ENCODE data around the gene POLD1. TPM values are rescaled to one million over a fixed set of nuclear protein-coding genes. Genes with fewer than 3 reads are reported as not detected.

The POLD1 gene
- total and polyA plus RNA-seq, 2 donors (not counting 3 experiments of a cell fraction or from before 2014, with no cell fraction given), result 40.9 to 63.9 TPM

DNA sequence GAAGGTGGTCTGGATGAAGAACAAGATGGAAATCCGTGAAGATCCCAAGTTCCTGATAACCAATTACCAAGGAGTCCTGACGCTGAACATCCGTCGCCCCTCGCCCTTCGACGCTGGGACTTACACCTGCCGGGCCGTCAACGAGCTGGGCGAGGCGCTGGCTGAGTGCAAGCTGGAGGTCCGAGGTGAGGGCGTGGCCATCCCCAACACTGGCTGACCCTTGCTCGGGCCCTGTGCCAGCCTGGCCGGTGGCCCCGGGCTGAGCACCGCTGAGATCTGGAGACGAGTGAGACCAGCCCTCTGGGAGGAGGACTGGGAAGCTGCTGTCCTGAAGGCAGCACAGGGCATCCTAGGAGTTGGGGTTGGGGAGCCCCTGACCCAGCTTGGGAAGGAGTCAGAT is 80.2 kb downstream of the POLD1 start:
- ChIA-PET CTCF (interaction anchor here (2.8 to 7.4 kb wide), 2 partner anchors 96 to 107 kb away, joined by 17 to 144 read pairs; no protein-coding TSS in a partner anchor), POLR2A (no interaction called here)

DNA sequence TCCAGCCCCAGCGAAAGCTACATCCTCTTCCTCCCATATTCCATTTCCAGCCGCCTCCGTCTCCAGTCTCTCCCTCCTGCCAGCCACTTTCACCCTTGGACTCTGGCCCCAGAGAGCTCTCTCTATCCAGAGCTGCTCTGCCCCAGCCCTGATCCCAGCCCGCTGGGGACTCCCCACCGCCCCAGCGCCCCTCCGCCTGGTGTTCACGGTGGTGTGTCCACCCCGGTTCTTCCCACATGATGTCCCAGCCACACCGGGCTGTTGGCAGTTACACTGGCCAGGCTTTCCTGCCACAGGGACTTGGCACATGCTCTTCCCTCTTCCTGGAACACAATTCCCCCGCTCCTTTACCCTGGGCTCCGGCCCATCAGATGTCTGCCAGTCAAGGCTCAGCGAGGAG is 80.9 kb downstream of the POLD1 start:
- no TSS peak for BruUV-seq (replicated peaks)
- Histone ChIP-seq H3K27me3 (ENCODE audit: control insufficient read depth in 2 of 2, insufficient read depth in 2 of 2, low read length in 2 of 2) (no peaks in the 10 kb centered on the region), H3K4me3 (replicated peaks in 1 of 3; ENCODE audit: insufficient read depth in 1 of 3, low read depth in 1 of 3, low read length in 3 of 3) (no peak overlapping the region), H2AFZ (ENCODE audit: low read depth, low read length) (no peak overlapping the region), H4K20me1 (replicated peaks; ENCODE audit: control insufficient read depth, extremely low read depth, insufficient read depth, low read length) (no peaks in the 10 kb centered on the region), H3K27ac (ENCODE audit: insufficient read depth, low read depth, low read length) (no peak overlapping the region), H3K9me1 (replicated peaks; ENCODE audit: control insufficient read depth, extremely low read depth, insufficient read depth, low read length) (no peaks in the 10 kb centered on the region), H3K4me2 (ENCODE audit: insufficient read depth, low read length) (no peak overlapping the region), H3K79me2 (ENCODE audit: control insufficient read depth, insufficient read depth, low read length) (no peaks in the 10 kb centered on the region), H3K36me3 (ENCODE audit: control insufficient read depth in 2 of 2, extremely low read depth in 1 of 2, insufficient read depth in 2 of 2, low read length in 2 of 2) (no peaks in the 10 kb centered on the region), H3K4me1 (ENCODE audit: control insufficient read depth, extremely low read depth, insufficient read depth, low read length) (no peaks in the 10 kb centered on the region), H3K9me3 (replicated peaks; ENCODE audit: control insufficient read depth, insufficient read depth, low read length) (no peaks in the 10 kb centered on the region), H3K9ac (replicated peaks; ENCODE audit: extremely low read depth, insufficient read depth, low read length) (no peak overlapping the region)
- intact Hi-C loops (cut with micrococcal nuclease), result no loop called here
- CTCF ChIA-PET, result interaction anchor here (2.8 to 7.4 kb wide), 2 partner anchors 96 to 108 kb away, joined by 17 to 144 read pairs; no protein-coding TSS in a partner anchor
- TF ChIP-seq GATA2 (IDR thresholded peaks at IDR 0.05; ENCODE audit: insufficient read depth, insufficient read length, low read depth, low read length) (no peak), POLR2A (IDR thresholded peaks at IDR 0.05; ENCODE audit: low read depth, low read length) (no peak), FOS (IDR thresholded peaks at IDR 0.05; ENCODE audit: borderline replicate concordance, insufficient read depth, low read length) (no peak), JUN (IDR thresholded peaks at IDR 0.05; ENCODE audit: borderline replicate concordance, insufficient read depth, insufficient read length, low read depth) (no peak), EZH2 (IDR thresholded peaks at IDR 0.05; ENCODE audit: borderline replicate concordance, low read depth, low read length, severe bottlenecking) (no peak), MYC (IDR thresholded peaks at IDR 0.05; ENCODE audit: low read depth, low read length) (no peak), MAX (IDR thresholded peaks at IDR 0.05; ENCODE audit: insufficient read depth, insufficient read length) (no peak), POLR2AphosphoS5 (IDR thresholded peaks at IDR 0.05; ENCODE audit: insufficient read depth, low read depth, low read length) (no peak)
- TF ChIP-seq, protein P1, sequence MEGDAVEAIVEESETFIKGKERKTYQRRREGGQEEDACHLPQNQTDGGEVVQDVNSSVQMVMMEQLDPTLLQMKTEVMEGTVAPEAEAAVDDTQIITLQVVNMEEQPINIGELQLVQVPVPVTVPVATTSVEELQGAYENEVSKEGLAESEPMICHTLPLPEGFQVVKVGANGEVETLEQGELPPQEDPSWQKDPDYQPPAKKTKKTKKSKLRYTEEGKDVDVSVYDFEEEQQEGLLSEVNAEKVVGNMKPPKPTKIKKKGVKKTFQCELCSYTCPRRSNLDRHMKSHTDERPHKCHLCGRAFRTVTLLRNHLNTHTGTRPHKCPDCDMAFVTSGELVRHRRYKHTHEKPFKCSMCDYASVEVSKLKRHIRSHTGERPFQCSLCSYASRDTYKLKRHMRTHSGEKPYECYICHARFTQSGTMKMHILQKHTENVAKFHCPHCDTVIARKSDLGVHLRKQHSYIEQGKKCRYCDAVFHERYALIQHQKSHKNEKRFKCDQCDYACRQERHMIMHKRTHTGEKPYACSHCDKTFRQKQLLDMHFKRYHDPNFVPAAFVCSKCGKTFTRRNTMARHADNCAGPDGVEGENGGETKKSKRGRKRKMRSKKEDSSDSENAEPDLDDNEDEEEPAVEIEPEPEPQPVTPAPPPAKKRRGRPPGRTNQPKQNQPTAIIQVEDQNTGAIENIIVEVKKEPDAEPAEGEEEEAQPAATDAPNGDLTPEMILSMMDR (IDR thresholded peaks at IDR 0.05; ENCODE audit: extremely low read depth in 1 of 2, insufficient read depth in 1 of 2, low read depth in 1 of 2, low read length in 2 of 2), result no peak
- no peak for FAIRE-seq
- no peak for DNase-seq (ENCODE audit: low read depth, low spot score)
- POLR2A ChIA-PET, result no interaction called here
- dilution Hi-C loops (cut with MboI; ENCODE audit: extremely low pct_ligation_motif_present, low sequenced_read_pairs), result no loop called here

More for the DNA sequence above, 80.2 kb downstream of the POLD1 start:
- Histone ChIP-seq H2AFZ (ENCODE audit: low read depth, low read length) (no peak overlapping the region), H4K20me1 (replicated peaks; ENCODE audit: control insufficient read depth, extremely low read depth, insufficient read depth, low read length) (no peaks in the 10 kb centered on the region), H3K4me3 (replicated peaks in 1 of 3; ENCODE audit: insufficient read depth in 1 of 3, low read depth in 1 of 3, low read length in 3 of 3) (no peak overlapping the region), H3K27me3 (ENCODE audit: control insufficient read depth in 2 of 2, insufficient read depth in 2 of 2, low read length in 2 of 2) (no peaks in the 10 kb centered on the region), H3K9me1 (replicated peaks; ENCODE audit: control insufficient read depth, extremely low read depth, insufficient read depth, low read length) (no peaks in the 10 kb centered on the region), H3K79me2 (ENCODE audit: control insufficient read depth, insufficient read depth, low read length) (no peaks in the 10 kb centered on the region), H3K27ac (ENCODE audit: insufficient read depth, low read depth, low read length) (no peak overlapping the region), H3K36me3 (ENCODE audit: control insufficient read depth in 2 of 2, extremely low read depth in 1 of 2, insufficient read depth in 2 of 2, low read length in 2 of 2) (no peaks in the 10 kb centered on the region), H3K4me2 (ENCODE audit: insufficient read depth, low read length) (no peak overlapping the region), H3K9me3 (replicated peaks; ENCODE audit: control insufficient read depth, insufficient read depth, low read length) (no peaks in the 10 kb centered on the region), H3K9ac (replicated peaks; ENCODE audit: extremely low read depth, insufficient read depth, low read length) (no peak overlapping the region), H3K4me1 (ENCODE audit: control insufficient read depth, extremely low read depth, insufficient read depth, low read length) (no peaks in the 10 kb centered on the region)
- DNase-seq (ENCODE audit: low read depth, low spot score) (no peak), FAIRE-seq (no peak)
- BruUV-seq (replicated peaks), result no TSS peak
- TF ChIP-seq EZH2 (IDR thresholded peaks at IDR 0.05; ENCODE audit: borderline replicate concordance, low read depth, low read length, severe bottlenecking) (no peak), JUN (IDR thresholded peaks at IDR 0.05; ENCODE audit: borderline replicate concordance, insufficient read depth, insufficient read length, low read depth) (no peak), MAX (IDR thresholded peaks at IDR 0.05; ENCODE audit: insufficient read depth, insufficient read length) (no peak), MYC (IDR thresholded peaks at IDR 0.05; ENCODE audit: low read depth, low read length) (no peak)
- dilution Hi-C loops (cut with MboI; ENCODE audit: extremely low pct_ligation_motif_present, low sequenced_read_pairs), result no loop called here
- intact Hi-C loops (cut with micrococcal nuclease), result no loop called here
